GM18861 (cell line): ENCODE measurements around the gene GPR33.
"Not testable (repeated sequence)": the region's sequence is repeated elsewhere in the genome, so short reads cannot be mapped to it uniquely, and the experiment has no call there.

Experiments
- ATAC-seq: cut with Tn5 transposase; IDR thresholded peaks from one replicate; pipeline ENCODE4 v1.9.1; 2021; ENCODE audit not compliant: unreplicated experiment

GPR33 gene

GRCh38 chr14:31461545-31461944, 26.3 kb downstream of the GPR33 start:
- no peak for ATAC-seq

- no peak for ATAC-seq
These were observed 29.9 kb downstream of the GPR33 start for GRCh38 chr14:31457665-31458659.

DNA sequence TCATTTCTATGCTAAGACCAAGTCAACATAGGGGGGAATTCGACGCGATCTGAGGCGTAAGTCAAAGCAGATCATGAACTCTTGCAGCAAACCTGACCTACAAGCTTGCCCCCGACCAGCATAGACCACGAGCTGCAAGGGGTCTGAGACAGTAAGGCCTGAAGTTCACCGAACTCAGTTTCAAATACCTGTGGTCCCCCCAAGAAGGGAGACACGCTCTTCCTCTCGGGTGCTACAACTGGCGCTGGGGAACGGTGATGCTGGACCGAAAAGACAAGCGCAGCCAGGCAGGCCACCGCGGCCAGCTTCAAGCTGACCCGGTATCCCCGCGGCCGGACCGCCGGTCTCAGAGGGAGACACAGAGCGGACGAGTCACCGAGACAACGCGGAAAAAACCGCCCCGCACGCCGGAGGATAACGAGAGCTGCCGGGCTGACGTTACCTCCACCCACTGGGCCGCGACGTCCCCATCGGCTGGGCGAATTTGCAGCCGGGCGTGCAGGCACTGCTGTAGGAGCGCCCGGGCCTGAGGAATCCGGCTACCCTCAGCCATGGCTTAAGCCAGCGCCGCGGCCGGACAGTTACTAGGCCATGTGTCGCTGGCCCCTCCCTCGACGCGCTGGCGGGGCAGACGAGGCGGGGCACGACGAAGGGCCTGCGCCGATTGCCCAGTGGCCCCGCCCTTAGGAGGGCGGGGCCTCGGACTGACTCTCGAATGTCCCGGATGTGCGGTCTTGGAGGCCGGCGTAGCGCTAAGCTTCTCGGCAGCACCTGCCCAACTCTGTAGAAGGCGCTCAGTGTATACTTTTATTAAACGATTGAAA, 30.8 kb downstream of the GPR33 start, which contains the start of gene DTD2:
DTD2 (minus strand) TSS at position 666 of the 824 bp plus-strand sequence; CDS start at position 553, 113 bp downstream.
- peak; percentile 95 for ATAC-seq

DNA sequence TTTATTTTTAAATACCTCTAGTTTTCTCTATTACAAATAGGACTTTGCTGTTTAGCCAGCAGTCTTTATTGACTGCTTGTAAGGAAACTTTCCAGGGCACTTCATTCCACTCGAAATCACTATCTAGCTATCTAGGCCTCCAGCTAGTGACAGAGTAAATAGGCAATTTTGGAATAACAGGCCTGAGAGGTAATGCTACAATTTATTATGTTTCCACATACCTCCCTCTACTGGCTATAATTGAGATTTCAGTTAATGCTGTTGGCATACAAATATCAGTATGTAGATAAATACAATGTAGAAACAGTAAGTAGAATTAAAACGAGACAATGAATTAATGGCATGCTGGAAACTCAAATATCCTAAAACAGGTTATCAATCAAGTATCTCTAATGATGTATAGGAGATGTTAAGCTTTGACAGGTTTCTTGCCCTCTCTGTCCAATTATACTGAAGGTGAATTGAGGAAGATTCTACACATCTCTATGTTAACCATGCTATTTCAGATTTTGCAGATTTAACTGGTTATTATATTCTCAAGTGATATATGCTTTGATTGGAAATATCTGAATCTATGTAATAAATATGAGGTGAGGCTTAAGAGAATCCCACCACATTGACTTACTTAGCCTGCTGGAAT, 37.7 kb downstream of the GPR33 start:
- ATAC-seq: peak; percentile 82

GRCh38 chr14:31449136-31449535, 38.7 kb downstream of the GPR33 start:
- ATAC-seq: no peak

DNA sequence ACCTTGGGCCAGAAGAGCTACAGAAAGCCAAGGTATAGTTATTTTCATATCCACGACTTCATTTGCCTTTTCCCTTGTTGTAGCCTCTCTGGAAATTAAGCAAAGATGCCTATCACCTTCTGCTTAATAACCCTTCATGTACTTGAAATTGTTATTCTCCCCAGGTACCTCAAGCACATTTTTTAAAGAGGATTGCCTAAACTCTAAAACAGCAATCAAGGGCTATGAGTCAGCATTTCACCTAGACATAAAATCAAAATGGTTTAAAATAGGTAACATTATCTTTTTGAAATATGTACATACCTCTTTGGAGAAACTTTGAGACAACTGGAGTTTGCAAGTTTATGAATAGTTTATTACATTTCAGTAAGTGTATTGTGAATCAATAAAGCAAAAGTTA, 42.1 kb downstream of the GPR33 start:
- ATAC-seq: no peak

GRCh38 chr14:31442284-31442683, 45.6 kb downstream of the GPR33 start:
- no peak for ATAC-seq

DNA sequence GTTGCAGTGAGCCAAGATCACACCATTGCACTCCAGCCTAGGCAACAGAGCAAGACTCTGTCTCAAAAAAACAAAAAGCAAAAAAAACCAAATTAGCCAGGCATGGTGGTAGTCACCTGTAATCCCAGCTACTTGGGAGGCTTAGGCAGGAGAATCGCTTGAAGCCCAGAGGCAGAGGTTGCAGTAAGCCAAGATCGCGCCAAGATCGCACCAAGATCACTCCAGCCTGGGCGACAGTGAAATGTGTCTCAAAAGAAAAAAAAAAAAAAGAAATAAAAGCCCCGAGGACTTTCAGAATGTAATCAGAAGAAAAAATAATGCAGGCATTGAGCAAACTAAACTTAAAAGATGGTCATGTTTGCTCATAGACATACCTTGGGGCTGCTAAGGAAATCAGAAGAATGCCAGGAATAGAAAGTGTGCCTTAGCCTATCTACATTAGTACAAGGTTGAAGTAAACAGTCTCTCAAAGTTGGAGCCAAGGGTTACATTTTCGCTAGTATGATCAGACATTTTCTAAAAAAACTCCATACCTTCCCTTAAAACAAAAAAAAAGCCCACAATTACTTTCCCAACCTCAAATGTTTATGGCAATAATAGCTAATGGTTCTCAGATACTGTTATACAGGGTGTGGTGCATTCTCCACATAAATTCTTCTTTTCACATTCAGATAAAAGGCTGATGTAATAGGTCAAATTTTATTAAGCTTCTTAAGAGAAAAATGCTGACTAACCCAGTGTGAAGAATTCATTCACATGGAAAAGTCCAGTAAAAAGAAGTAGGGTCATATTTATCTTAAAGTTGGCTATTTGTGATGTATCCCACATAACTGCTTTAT, 46.3 kb downstream of the GPR33 start:
- no peak for ATAC-seq

DNA sequence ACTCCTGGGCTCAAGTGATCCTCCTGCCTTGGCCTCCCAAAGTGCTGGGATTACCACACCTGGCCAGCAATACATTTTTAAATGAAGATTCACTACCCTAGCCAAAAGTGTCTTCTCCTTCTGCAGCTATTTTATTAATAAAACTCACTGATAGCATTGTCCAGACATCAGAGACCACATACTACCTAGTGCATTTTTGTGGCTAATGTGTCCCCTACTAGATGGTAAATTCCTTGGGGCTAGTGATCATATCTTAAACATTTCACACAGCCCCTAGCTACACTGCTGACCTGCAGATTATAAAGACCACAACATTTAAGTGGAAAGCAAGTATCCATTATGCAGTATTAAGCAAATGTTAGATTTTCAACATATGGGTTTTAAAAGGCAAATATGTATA, 47.6 kb downstream of the GPR33 start:
- ATAC-seq: no peak

DNA sequence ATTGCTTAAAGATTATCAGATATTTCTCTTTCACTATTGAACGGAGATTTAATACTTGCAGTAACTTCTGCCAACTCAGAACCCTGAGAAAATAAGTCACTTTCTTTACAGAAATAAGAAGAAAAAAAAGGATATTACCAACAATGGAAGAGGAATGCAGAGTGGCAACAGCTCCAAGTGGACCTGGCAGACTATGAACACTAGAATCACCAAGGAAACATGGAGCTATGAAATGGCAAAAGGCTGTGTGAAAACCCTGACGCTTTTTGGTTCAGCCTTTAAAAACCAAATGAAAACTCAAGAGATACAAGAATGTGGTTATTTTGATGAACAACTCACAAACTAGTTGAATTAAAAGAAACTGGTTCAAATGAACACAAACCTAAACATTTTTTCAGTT, 48.3 kb downstream of the GPR33 start:
- no peak for ATAC-seq

DNA sequence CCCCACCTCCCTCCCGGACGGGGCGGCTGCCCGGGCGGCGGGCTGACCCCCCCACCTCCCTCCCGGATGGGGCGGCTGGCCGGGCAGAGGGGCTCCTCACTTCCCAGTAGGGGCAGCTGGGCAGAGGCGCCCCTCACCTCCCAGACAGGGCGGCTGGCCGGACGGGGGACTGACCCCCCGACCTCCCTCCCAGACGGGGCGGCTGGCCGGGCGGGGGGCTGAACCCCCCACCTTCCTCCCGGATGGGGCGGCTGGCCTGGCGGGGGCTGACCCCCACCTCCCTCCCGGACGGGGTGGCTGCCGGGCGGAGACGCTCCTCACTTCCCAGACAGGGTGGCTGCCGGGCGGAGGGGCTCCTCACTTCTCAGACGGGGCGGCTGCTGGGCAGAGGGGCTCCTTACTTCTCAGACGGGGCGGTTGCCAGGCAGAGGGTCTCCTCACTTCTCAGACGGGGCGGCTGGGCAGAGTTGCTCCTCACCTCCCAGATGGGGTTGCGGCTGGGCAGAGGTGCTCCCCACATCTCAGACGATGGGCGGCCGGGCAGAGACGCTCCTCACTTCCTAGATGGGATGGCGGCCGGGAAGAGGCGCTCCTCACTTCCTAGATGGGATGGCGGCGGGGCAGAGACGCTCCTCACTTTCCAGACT, 50.7 kb downstream of the GPR33 start:
- ATAC-seq: not testable (repeated sequence)

DNA sequence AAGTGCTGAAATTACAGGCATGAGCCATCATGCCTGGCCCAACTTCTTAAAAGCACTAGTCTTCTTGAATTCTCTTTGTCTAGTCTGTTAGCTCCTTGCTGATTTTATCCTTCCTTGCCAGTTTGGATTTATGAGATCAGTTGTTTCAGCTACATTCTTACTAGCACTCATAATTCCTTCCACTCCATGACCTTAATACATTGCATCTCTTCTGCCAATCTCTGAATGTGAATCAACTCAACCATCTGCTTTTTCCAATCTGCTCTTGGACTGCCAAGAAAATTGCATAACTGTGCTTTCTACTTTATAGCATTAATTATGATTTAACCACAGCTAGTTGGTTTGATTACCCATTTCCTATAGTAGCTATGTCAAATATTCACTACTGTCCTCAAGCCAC, 52.6 kb downstream of the GPR33 start:
- no peak for ATAC-seq
